ENCODE results near the gene UQCC5. TPM values are rescaled to one million over a fixed set of nuclear protein-coding genes. Genes with fewer than 3 reads are reported as not detected.

Gene UQCC5
- total RNA-seq, 2 donors from 2014 or later, result 4.9 to 8.0 TPM

DNA sequence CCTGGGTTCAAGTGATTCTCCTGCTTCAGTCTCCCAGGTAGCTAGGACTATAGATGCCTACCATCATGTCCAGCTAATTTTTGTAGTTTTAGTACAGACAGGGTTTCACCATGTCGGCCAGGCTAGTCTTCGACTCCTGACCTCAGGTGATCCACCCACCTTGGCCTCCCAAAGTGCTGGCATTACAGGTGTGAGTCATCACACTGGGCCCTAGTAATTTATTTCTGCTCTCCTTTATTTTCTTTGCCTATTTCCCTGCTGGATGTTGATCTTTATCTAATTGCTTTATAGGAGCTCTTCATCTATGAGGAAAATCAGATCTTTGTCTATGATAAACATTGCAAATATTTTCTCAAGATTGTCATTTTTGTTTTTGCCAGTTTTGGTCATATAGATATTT, 31.7 kb downstream of the UQCC5 start:
- Mint-ChIP-seq H3K36me3 (ENCODE audit: low read depth) (peaks cover 3% of the 10 kb centered on the region), H3K27me3 (no peaks in the 10 kb centered on the region), H3K27ac (peak overlapping the region; percentile 84), H3K4me1 (peaks cover 2% of the 10 kb centered on the region), H3K4me3 (no peak overlapping the region)
- H3K9me3 ChIP-seq (ENCODE audit: control insufficient read depth, low read length, poor library complexity, severe bottlenecking), result no peaks in the 10 kb centered on the region
- no peak for ATAC-seq
- DNase-seq, result no peak

DNA sequence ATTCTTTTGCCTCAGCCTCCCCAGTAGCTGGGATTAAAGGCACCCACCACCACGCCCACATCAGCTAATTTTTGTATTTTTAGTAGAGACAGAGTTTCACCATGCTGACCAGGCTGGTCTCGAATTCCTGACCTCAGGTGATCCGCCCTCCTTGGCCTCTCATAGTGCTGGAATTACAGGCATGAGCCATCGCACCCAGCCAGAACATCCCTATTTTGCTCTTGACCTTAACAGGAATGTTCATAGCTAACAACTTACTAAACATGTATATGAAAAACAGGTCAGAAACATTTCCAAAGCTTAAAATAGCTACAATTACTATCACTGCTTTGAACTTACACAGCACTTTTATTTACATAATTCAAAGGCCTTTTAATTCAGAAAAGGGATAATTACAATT, 33.7 kb downstream of the UQCC5 start:
- no peaks in the 10 kb centered on the region for H3K9me3 ChIP-seq (ENCODE audit: control insufficient read depth, low read length, poor library complexity, severe bottlenecking)
- Mint-ChIP-seq H3K27me3 (no peaks in the 10 kb centered on the region), H3K36me3 (ENCODE audit: low read depth) (peaks cover 5% of the 10 kb centered on the region), H3K4me1 (peaks cover 2% of the 10 kb centered on the region), H3K27ac (no peak overlapping the region), H3K4me3 (no peak overlapping the region)
- ATAC-seq (no peak), DNase-seq (no peak)

DNA sequence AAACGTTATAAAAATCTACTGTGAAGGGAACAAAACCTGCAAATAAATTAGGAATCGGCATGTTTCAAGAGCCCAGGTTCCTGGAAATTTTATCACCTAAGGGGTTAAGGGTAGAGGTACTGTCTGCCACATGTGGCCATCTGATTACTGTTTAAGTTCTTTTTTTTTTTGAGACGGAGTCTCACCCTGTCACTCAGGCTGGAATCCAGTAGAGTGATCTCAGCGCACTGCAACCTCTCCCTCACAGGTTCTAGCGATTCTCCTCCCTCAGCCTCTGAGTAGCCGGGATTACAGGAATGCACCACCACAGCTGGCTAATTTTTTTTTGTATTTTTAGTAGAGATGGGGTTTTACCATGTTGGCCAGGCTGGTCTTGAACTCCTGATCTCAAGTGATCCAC, 35.8 kb downstream of the UQCC5 start:
- DNase-seq (no peak), ATAC-seq (no peak)
- Mint-ChIP-seq H3K4me1 (peaks cover 2% of the 10 kb centered on the region), H3K27ac (no peak overlapping the region), H3K4me3 (no peak overlapping the region), H3K27me3 (no peaks in the 10 kb centered on the region), H3K36me3 (ENCODE audit: low read depth) (peaks cover 5% of the 10 kb centered on the region)
- H3K9me3 ChIP-seq (ENCODE audit: control insufficient read depth, low read length, poor library complexity, severe bottlenecking), result no peaks in the 10 kb centered on the region

DNA sequence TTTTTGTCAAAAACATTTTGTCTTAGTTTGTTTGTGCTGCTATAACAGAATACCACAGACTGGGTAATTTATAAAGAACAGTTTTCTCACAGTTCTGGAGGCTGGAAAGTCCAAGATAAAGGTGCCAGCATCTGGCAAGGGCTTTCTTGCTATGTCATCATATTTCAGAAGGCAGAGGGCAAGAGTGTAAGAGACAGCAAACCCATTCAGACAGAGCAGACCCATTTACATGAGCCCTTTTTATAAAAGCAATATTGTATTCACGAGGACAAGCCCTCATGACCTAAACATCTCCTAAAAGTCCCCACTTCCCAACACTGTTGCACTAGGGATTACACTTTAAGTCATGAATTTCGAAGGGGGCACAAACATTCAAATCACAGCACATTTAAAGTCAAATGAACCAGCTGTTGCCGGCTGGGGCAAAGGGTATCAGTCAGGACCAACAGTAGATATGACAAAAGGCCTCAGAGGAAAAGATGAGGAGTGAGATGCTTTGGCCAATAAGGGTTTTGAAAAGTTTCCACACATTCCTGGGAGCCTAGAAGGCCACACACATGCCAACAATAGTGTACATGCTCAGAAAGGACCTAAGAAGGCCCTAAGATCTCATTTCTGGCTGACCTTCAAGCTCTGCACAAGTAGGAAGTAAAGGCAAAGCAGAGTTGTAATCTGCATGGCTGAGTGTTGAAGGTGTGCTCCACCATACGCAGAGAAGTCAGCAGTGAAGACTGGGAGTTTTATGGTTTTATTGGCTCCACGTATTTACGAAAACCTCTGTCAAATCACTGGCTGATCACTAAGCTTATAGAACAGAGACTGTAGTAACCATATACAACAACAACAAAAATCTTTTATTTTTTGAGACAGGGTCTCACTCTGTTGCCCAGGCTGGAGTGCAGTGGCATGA, 37.9 kb downstream of the UQCC5 start:
- H3K27ac Mint-ChIP-seq, result no peak overlapping the region
- H3K36me3 Mint-ChIP-seq (ENCODE audit: low read depth), result peaks cover 14% of the 10 kb centered on the region
- H3K4me1 Mint-ChIP-seq, result peaks cover 4% of the 10 kb centered on the region
- no peaks in the 10 kb centered on the region for H3K27me3 Mint-ChIP-seq
- no peaks in the 10 kb centered on the region for H3K9me3 ChIP-seq (ENCODE audit: control insufficient read depth, low read length, poor library complexity, severe bottlenecking)
- ATAC-seq (no peak), DNase-seq (no peak)
- no peak overlapping the region for H3K4me3 Mint-ChIP-seq

Other genes with a start within 250 kb of the UQCC5 start
- gene GLYCTK, start 248.8 kb upstream of the UQCC5 start, total RNA-seq, result 10 to 100 TPM; 30.6 to 42.2 TPM
- 10 to 100 TPM; 50.3 to 58.5 TPM for gene DNAH1, start 220.3 kb upstream of the UQCC5 start, total RNA-seq
- 100 to 1,000 TPM; 107 to 114 TPM for gene BAP1, start 126.6 kb upstream of the UQCC5 start, total RNA-seq
- 10 to 100 TPM; 11.1 to 13.0 TPM for gene PHF7, start 125.9 kb upstream of the UQCC5 start, total RNA-seq
- gene SEMA3G, start 91.5 kb upstream of the UQCC5 start, total RNA-seq, result 1 to 10 TPM; 1.5 to 2.3 TPM
- 1 to 10 TPM; 3.7 to 3.8 TPM for gene TNNC1, start 82.6 kb upstream of the UQCC5 start, total RNA-seq
- 100 to 1,000 TPM; 121 to 146 TPM for gene NISCH, start 81.0 kb upstream of the UQCC5 start, total RNA-seq
- gene STAB1, start 41.3 kb upstream of the UQCC5 start, total RNA-seq, result 1 to 10 TPM; 1.7 to 4.9 TPM
- 1 to 10 TPM; 2.3 to 2.5 TPM for gene NT5DC2, start 2.7 kb upstream of the UQCC5 start, total RNA-seq
- 10 to 100 TPM; 62.8 to 70.8 TPM for gene PBRM1, start 149.3 kb downstream of the UQCC5 start, total RNA-seq
- gene GNL3, start 149.4 kb downstream of the UQCC5 start, total RNA-seq, result 100 to 1,000 TPM; 109 to 117 TPM
- 10 to 100 TPM; 18.9 to 23.0 TPM for gene GLT8D1, start 169.2 kb downstream of the UQCC5 start, total RNA-seq
- 10 to 100 TPM; 62.6 to 63.7 TPM for gene SPCS1, start 169.5 kb downstream of the UQCC5 start, total RNA-seq
- 10 to 100 TPM in 1 of 2 donors, 1 to 10 TPM in 1; 7.3 to 14.7 TPM for gene NEK4, start 234.3 kb downstream of the UQCC5 start, total RNA-seq
- gene ITIH1, start 241.0 kb downstream of the UQCC5 start, total RNA-seq, result not detected

All from T-helper 17 cell (primary cell).